HepG2 (cell line): ENCODE data around the gene GPC6. TPM values are rescaled to one million over a fixed set of nuclear protein-coding genes. Genes with fewer than 3 reads are reported as not detected.

Source experiments
- ASH2L ChIP-seq: fragments of 300-600, 200-600 bp; sonication (generic); IDR thresholded peaks from 2 replicates; pipeline ENCODE4 v1.7.0; 2017; ENCODE audit warnings: low read depth, mild to moderate bottlenecking, moderate library complexity, mixed read lengths, low read length; ENCODE audit not compliant: insufficient read length
- BHLHE40 ChIP-seq: IDR thresholded peaks from 2 replicates; pipeline ENCODE4 v1.6.1; 2011; ENCODE audit warnings: low read length, improper control_type of control experiment
- MED1 ChIP-seq: sonication (generic); formaldehyde crosslinking; IDR thresholded peaks from 2 replicates; pipeline ENCODE4 v1.4.0; 2020; ENCODE audit warnings: missing genetic modification reagents
- MYNN ChIP-seq: sonication (generic); formaldehyde crosslinking; IDR thresholded peaks from 2 replicates; pipeline ENCODE4 v1.4.0; 2020; ENCODE audit warnings: mild to moderate bottlenecking, low read depth, missing genetic modification reagents
- NFKBIZ ChIP-seq: IDR thresholded peaks from 2 replicates; pipeline ENCODE4 v1.6.1; 2018; ENCODE audit warnings: missing genetic modification reagents, missing compliant biosample characterization
- RBAK ChIP-seq: sonication (generic); formaldehyde crosslinking; IDR thresholded peaks from 2 replicates; pipeline ENCODE4 v1.5.1; 2020; ENCODE audit warnings: mild to moderate bottlenecking, missing genetic modification reagents
- ZBTB25 ChIP-seq: IDR thresholded peaks from 2 replicates; pipeline ENCODE4 v1.6.1; 2018; ENCODE audit warnings: missing genetic modification reagents
- ZNF331 ChIP-seq: sonication (generic); formaldehyde crosslinking; IDR thresholded peaks from 2 replicates; pipeline ENCODE4 v1.4.0; 2020; ENCODE audit warnings: missing genetic modification reagents
- ZNF335 ChIP-seq: sonication (generic); formaldehyde crosslinking; IDR thresholded peaks from 2 replicates; pipeline ENCODE4 v1.4.0; 2020; ENCODE audit warnings: missing genetic modification reagents
- ZSCAN9 ChIP-seq: IDR thresholded peaks from 2 replicates; pipeline ENCODE4 v1.6.1; 2016; ENCODE audit warnings: borderline replicate concordance
- polyA plus RNA-seq, 8 experiments: library from polyadenylated mRNA; depleted of rRNA in 3 of 8; stranded (reverse) in 7 of 8; unstranded in 1 of 8; fragments of >200 nt; fragmentation: Illumina TruSeq in 4 of 8; extraction: Trizol in 4 of 8; gene quantifications; 2 replicates each; pipeline versions ENCODE4 v1.2.1 to v1.2.3, GENCODE V29; 2011 to 2016; ENCODE audit warnings: low read depth in 4 of 8, missing spikeins in 1 of 8, mixed read lengths in 1 of 8; ENCODE audit not compliant: insufficient read depth in 1 of 8
- total RNA-seq, 5 experiments: library from RNA; depleted of rRNA; stranded (reverse); fragments of >200 nt; fragmentation: Illumina TruSeq; extraction: Trizol; gene quantifications; 2 replicates each; pipeline ENCODE4 v1.2.3, GENCODE V29; 2016; ENCODE audit warnings: low read depth in 1 of 5
- TF ChIP-seq, protein P1 (sequence below): sonication (generic); formaldehyde crosslinking; IDR thresholded peaks from 2 replicates; pipeline ENCODE4 v1.5.0; 2020; ENCODE audit warnings: mild to moderate bottlenecking, missing genetic modification reagents
- TF ChIP-seq, protein P2 (sequence below): sonication (generic); formaldehyde crosslinking; conservative IDR thresholded peaks from 2 replicates; pipeline ENCODE4 v1.4.0; 2020; ENCODE audit warnings: mild to moderate bottlenecking, missing genetic modification reagents, moderate library complexity
- TF ChIP-seq, protein P3 (sequence below): sonication (generic); formaldehyde crosslinking; IDR thresholded peaks from 2 replicates; pipeline ENCODE4 v1.4.0; 2020; ENCODE audit warnings: missing genetic modification reagents
- TF ChIP-seq, protein P4 (sequence below): IDR thresholded peaks from 2 replicates; pipeline ENCODE4 v1.6.1; 2016; ENCODE audit warnings: mild to moderate bottlenecking
- TF ChIP-seq, protein P5 (sequence below): sonication (generic); formaldehyde crosslinking; IDR thresholded peaks from 2 replicates; pipeline ENCODE4 v1.8.0; 2022; ENCODE audit warnings: missing genetic modification reagents, mild to moderate bottlenecking, moderate library complexity, borderline replicate concordance

The GPC6 gene
- total and polyA plus RNA-seq, 2 of the 13 experiments (the other 11 are each of a cell fraction or from before 2014, with no cell fraction given) = 24.5 to 33.9 TPM

DNA sequence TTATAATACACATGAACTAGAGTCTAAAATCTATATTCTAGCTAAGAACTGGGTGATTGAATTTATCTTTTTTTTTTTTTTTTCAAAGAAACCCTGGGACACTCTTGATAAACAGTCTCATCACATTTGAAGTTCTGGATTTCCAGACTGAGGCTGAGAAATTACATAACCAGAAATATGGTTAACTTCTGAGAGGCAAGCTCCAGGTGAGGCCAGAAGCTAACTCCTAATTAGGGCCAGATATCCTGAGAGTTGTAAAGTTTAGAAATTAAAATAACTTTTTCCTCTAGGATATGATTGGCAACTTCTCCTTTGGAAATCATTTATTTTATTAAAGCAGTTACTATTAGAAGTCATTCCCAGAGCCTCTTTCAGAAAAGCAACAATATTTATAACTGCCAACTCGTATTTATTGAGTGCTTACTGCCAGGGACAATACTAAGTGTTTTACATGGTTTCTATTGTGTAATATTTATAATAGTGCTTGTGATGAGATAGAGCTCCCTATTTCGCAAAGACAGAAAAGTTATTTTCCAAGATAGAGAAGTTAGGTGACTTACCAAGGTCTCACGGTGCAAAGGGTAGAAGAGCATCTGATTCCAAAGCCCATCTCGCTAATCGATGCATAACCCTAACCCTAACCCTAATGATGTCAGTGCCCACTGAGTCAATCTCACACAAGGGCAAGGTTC is 1065.2 kb downstream of the GPC6 start (continued):
- TF ChIP-seq, protein P1, sequence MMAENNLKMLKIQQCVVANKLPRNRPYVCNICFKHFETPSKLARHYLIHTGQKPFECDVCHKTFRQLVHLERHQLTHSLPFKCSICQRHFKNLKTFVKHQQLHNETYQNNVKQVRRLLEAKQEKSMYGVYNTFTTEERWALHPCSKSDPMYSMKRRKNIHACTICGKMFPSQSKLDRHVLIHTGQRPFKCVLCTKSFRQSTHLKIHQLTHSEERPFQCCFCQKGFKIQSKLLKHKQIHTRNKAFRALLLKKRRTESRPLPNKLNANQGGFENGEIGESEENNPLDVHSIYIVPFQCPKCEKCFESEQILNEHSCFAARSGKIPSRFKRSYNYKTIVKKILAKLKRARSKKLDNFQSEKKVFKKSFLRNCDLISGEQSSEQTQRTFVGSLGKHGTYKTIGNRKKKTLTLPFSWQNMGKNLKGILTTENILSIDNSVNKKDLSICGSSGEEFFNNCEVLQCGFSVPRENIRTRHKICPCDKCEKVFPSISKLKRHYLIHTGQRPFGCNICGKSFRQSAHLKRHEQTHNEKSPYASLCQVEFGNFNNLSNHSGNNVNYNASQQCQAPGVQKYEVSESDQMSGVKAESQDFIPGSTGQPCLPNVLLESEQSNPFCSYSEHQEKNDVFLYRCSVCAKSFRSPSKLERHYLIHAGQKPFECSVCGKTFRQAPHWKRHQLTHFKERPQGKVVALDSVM (CRISPR knock-in tag) = 0 out of 2 replicates have a peak, but pooled peaks have one; percentile 17
- TF ChIP-seq BHLHE40 (no peak), ZSCAN9 (CRISPR knock-in tag) (peak; percentile 65; the same call in 1 of the 2 replicates), NFKBIZ (CRISPR knock-in tag) (peak; percentile 93; the same call in 1 of the 2 replicates), ZNF331 (peak; percentile 80; the same call in 1 of the 2 replicates), MYNN (CRISPR knock-in tag) (no peak), ZBTB25 (0 out of 2 replicates have a peak, but pooled peaks have one; percentile 58), ZNF335 (CRISPR knock-in tag) (peak; percentile 73; the same call in 1 of the 2 replicates), MED1 (CRISPR knock-in tag) (peak; percentile 99), ASH2L (peak; percentile 32), RBAK (CRISPR knock-in tag) (no peak)
- TF ChIP-seq, protein P2, sequence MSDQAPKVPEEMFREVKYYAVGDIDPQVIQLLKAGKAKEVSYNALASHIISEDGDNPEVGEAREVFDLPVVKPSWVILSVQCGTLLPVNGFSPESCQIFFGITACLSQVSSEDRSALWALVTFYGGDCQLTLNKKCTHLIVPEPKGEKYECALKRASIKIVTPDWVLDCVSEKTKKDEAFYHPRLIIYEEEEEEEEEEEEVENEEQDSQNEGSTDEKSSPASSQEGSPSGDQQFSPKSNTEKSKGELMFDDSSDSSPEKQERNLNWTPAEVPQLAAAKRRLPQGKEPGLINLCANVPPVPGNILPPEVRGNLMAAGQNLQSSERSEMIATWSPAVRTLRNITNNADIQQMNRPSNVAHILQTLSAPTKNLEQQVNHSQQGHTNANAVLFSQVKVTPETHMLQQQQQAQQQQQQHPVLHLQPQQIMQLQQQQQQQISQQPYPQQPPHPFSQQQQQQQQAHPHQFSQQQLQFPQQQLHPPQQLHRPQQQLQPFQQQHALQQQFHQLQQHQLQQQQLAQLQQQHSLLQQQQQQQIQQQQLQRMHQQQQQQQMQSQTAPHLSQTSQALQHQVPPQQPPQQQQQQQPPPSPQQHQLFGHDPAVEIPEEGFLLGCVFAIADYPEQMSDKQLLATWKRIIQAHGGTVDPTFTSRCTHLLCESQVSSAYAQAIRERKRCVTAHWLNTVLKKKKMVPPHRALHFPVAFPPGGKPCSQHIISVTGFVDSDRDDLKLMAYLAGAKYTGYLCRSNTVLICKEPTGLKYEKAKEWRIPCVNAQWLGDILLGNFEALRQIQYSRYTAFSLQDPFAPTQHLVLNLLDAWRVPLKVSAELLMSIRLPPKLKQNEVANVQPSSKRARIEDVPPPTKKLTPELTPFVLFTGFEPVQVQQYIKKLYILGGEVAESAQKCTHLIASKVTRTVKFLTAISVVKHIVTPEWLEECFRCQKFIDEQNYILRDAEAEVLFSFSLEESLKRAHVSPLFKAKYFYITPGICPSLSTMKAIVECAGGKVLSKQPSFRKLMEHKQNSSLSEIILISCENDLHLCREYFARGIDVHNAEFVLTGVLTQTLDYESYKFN (CRISPR knock-in tag) = peak; percentile 99
- TF ChIP-seq, protein P3, sequence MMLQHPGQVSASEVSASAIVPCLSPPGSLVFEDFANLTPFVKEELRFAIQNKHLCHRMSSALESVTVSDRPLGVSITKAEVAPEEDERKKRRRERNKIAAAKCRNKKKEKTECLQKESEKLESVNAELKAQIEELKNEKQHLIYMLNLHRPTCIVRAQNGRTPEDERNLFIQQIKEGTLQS (CRISPR knock-in tag) = peak; percentile 94
- TF ChIP-seq, protein P4, sequence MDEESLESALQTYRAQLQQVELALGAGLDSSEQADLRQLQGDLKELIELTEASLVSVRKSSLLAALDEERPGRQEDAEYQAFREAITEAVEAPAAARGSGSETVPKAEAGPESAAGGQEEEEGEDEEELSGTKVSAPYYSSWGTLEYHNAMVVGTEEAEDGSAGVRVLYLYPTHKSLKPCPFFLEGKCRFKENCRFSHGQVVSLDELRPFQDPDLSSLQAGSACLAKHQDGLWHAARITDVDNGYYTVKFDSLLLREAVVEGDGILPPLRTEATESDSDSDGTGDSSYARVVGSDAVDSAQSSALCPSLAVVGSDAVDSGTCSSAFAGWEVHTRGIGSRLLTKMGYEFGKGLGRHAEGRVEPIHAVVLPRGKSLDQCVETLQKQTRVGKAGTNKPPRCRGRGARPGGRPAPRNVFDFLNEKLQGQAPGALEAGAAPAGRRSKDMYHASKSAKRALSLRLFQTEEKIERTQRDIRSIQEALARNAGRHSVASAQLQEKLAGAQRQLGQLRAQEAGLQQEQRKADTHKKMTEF = peak; percentile 96
- TF ChIP-seq, protein P5, sequence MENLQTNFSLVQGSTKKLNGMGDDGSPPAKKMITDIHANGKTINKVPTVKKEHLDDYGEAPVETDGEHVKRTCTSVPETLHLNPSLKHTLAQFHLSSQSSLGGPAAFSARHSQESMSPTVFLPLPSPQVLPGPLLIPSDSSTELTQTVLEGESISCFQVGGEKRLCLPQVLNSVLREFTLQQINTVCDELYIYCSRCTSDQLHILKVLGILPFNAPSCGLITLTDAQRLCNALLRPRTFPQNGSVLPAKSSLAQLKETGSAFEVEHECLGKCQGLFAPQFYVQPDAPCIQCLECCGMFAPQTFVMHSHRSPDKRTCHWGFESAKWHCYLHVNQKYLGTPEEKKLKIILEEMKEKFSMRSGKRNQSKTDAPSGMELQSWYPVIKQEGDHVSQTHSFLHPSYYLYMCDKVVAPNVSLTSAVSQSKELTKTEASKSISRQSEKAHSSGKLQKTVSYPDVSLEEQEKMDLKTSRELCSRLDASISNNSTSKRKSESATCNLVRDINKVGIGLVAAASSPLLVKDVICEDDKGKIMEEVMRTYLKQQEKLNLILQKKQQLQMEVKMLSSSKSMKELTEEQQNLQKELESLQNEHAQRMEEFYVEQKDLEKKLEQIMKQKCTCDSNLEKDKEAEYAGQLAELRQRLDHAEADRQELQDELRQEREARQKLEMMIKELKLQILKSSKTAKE (CRISPR knock-in tag) = peak; percentile 66
